GM18526 (cell line): ENCODE results near the gene DCTN2.

Source experiments
- POLR2A ChIP-seq: IDR thresholded peaks from 3 replicates; pipeline ENCODE4 v1.6.1; 2011; ENCODE audit not compliant: insufficient read length; ENCODE audit errors: extremely low read depth

DCTN2 gene

GRCh38 chr12:57579677-57580465 lies 32.9 kb upstream of the DCTN2 start:
- TF ChIP-seq POLR2A, result no peak

GRCh38 chr12:57579011-57579410 lies 32.0 kb upstream of the DCTN2 start:
- TF ChIP-seq POLR2A, result no peak

- TF ChIP-seq POLR2A, result no peak
Observed at GRCh38 chr12:57577981-57578758, 31.2 kb upstream of the DCTN2 start.

- TF ChIP-seq POLR2A, result no peak
Observed at GRCh38 chr12:57576613-57577160, 29.7 kb upstream of the DCTN2 start.

- no peak for TF ChIP-seq POLR2A
Observed at GRCh38 chr12:57575771-57576612, 29.0 kb upstream of the DCTN2 start.

GRCh38 chr12:57574795-57575194 lies 27.8 kb upstream of the DCTN2 start:
- TF ChIP-seq POLR2A, result no peak

GRCh38 chr12:57571926-57572762 lies 25.2 kb upstream of the DCTN2 start:
- TF ChIP-seq POLR2A, result no peak

GRCh38 chr12:57569858-57570257 lies 22.9 kb upstream of the DCTN2 start:
- no peak for TF ChIP-seq POLR2A

GRCh38 chr12:57568838-57569237 lies 21.8 kb upstream of the DCTN2 start:
- no peak for TF ChIP-seq POLR2A

GRCh38 chr12:57564178-57564740 lies 17.3 kb upstream of the DCTN2 start:
- TF ChIP-seq POLR2A, result no peak

GRCh38 chr12:57563358-57563757 lies 16.4 kb upstream of the DCTN2 start:
- no peak for TF ChIP-seq POLR2A

- no peak for TF ChIP-seq POLR2A
Observed at GRCh38 chr12:57560516-57560915, 13.5 kb upstream of the DCTN2 start.

GRCh38 chr12:57558864-57559263 lies 11.9 kb upstream of the DCTN2 start:
- no peak for TF ChIP-seq POLR2A

GRCh38 chr12:57554897-57555296 lies 7.9 kb upstream of the DCTN2 start:
- no peak for TF ChIP-seq POLR2A
